Fibroblast of the aortic adventitia (primary cell): ENCODE measurements around the gene STIM2. TPM values are rescaled to one million over a fixed set of nuclear protein-coding genes. Genes with fewer than 3 reads are reported as not detected.
"Not testable (repeated sequence)": the region's sequence is repeated elsewhere in the genome, so short reads cannot be mapped to it uniquely, and the experiment has no call there.

ENCODE experiments used
- DNase-seq: peaks from one replicate; pipeline ENCODE4 v3.0.0-alpha.2; 2010; ENCODE audit warnings: low read depth
- H3K4me3 ChIP-seq: 2 replicates; pipeline ENCODE4 v1.5.1; 2011; ENCODE audit warnings: low read depth, mild to moderate bottlenecking, control low read depth, low read length, moderate library complexity
- CTCF ChIP-seq: IDR thresholded peaks from 2 replicates; pipeline ENCODE4 v1.5.1; 2011; ENCODE audit warnings: mild to moderate bottlenecking, low read length, control low read depth, inconsistent platforms; ENCODE audit not compliant: insufficient read depth
- total RNA-seq: library from RNA; depleted of rRNA; stranded (reverse); fragments of >200 nt; gene quantifications from 2 replicates; pipeline ENCODE4 v1.2.3, GENCODE V29; 2012; ENCODE audit warnings: low replicate concordance

The STIM2 gene
- total RNA-seq, 1 donor = 31.2 TPM

GRCh38 chr4:26964994-26965393 is 104.4 kb downstream of the STIM2 start:
- no peak overlapping the region for H3K4me3 ChIP-seq
- no peak for TF ChIP-seq CTCF
- DNase-seq = no peak

DNA sequence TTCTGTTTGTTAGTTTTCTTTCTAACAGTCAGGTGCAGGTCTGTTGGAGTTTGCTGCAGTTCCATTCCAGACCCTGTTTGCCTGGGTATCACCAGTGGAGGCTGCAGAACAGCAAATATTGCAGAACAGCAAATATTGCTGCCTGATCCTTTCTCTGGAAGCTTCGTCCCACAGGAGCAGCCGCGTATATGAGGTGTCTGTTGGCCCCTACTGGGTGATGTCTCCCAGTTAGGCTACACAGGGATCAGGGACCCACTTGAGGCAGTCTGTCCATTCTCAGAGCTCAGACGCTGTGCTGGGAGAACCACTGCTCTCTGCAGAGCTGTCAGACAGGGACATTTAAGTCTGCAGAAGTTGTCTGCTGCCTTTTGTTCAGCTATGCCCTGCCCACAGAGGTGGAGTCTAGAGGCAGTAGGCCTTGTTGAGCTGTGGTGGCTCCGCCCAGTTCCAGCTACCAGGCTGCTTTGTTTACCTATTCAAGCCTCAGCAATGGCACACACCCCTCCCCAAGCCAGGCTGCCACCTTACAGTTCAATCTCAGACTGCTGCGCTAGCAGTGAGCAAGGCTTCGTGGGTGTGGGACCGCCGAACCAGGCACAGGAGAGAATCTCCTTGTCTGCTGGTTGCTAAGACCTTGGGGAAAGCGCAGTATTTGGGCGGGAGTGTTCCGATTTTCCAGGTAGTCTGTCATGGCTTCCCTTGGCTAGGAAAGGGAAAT is 115.0 kb downstream of the STIM2 start:
- DNase-seq, H3K4me3 ChIP-seq: not testable (repeated sequence)

- no peak overlapping the region for H3K4me3 ChIP-seq
- DNase-seq = peak; percentile 35
- no peak for TF ChIP-seq CTCF
These were observed 117.9 kb downstream of the STIM2 start for GRCh38 chr4:26978387-26979053.

- no peak for DNase-seq
- no peak overlapping the region for H3K4me3 ChIP-seq
- TF ChIP-seq CTCF = no peak
These were observed 124.3 kb downstream of the STIM2 start for GRCh38 chr4:26984896-26985295.

DNA sequence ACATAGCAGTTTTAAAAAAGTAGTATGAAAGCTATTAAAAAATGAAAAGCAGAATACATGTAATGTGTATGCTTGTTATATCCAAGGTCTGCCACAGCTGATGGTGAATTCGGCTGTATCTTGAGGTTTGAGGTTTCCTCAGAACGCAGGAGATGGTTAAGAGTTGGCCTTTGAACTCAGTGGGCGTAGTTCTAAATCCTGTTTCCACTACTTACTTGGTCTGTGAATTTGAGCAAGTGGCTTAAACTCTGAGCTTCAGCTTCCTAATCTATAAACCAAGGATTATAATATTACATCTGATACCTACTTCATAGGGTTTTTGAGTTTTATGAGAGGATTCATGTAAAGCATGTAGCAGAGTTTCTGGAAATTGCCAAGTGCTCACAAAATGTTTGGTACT is 125.2 kb downstream of the STIM2 start:
- no peak for DNase-seq
- TF ChIP-seq CTCF = no peak
- no peak overlapping the region for H3K4me3 ChIP-seq

DNA sequence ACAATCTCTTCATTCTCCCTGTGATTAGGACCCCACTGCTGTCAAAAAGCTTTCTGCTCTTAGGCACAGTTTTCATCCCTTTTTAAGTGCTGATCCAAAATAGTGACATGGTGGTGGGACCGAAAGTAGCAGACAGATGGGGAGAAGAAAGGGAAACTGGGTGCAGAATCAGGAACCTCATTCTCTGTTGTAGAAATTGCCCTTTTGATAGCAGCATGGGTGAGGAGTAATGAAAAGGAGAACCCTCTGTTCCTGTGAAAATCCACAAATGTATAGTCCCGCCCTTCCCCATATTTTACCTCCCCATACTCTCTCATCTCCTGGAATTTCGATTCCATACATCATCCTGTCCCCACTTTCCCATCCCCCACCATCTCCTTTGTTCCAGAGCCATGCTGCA is 126.5 kb downstream of the STIM2 start:
- no peak for TF ChIP-seq CTCF
- no peak for DNase-seq
- H3K4me3 ChIP-seq = no peak overlapping the region

DNA sequence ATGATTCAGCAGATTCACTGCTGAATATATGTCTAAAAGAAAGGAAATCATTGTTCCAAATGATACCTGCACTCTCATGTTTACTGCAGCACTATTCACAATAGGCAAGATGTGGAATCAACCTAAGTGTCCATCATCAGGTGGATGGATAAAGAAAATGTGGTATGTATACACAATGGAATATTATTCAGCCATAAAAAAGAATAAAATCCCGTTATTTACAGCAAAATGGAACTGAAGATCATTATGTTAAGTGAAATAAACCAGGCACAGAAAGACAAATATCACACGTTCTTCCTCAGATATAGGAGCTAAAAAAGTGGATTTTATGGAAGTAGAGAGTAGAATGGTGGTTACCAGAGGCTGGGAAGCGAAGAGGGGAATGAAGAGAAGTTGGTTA is 130.4 kb downstream of the STIM2 start:
- no peak for TF ChIP-seq CTCF
- DNase-seq = no peak
- H3K4me3 ChIP-seq = no peak overlapping the region
